Putamen (tissue), 1 donor: ENCODE measurements around the gene SLC39A9.
"Not testable (repeated sequence)": the region's sequence is repeated elsewhere in the genome, so short reads cannot be mapped to it uniquely, and the experiment has no call there.

Source experiments
- DNase-seq: peaks from one replicate; pipeline ENCODE4 v3.0.0-alpha.2; 2016; ENCODE audit warnings: low spot score

SLC39A9 gene

GRCh38 chr14:69368381-69368780 lies 30.1 kb upstream of the SLC39A9 start:
- no peak for DNase-seq

GRCh38 chr14:69370061-69370460 lies 28.4 kb upstream of the SLC39A9 start:
- no peak for DNase-seq

GRCh38 chr14:69372146-69372545 lies 26.3 kb upstream of the SLC39A9 start:
- DNase-seq = no peak

GRCh38 chr14:69373104-69373503 lies 25.4 kb upstream of the SLC39A9 start:
- DNase-seq = peak; percentile 25

GRCh38 chr14:69374235-69374634 lies 24.3 kb upstream of the SLC39A9 start:
- DNase-seq = no peak

- no peak for DNase-seq
These were observed 23.3 kb upstream of the SLC39A9 start for GRCh38 chr14:69375182-69375581.

- DNase-seq = no peak
These were observed 22.8 kb upstream of the SLC39A9 start for GRCh38 chr14:69375722-69376121.

GRCh38 chr14:69376439-69376838 lies 22.1 kb upstream of the SLC39A9 start:
- DNase-seq = no peak

GRCh38 chr14:69378274-69378673 lies 20.2 kb upstream of the SLC39A9 start:
- DNase-seq = no peak

- no peak for DNase-seq
These were observed 11.2 kb upstream of the SLC39A9 start for GRCh38 chr14:69387311-69387710.

GRCh38 chr14:69391400-69391799 lies 7.1 kb upstream of the SLC39A9 start:
- DNase-seq = not testable (repeated sequence)

GRCh38 chr14:69392481-69392880 lies 6.0 kb upstream of the SLC39A9 start:
- DNase-seq = no peak

GRCh38 chr14:69395929-69396328 lies 2.6 kb upstream of the SLC39A9 start:
- no peak for DNase-seq

GRCh38 chr14:69398818-69399210 lies 322 bp downstream of the SLC39A9 start:
- DNase-seq = peak; percentile 1

GRCh38 chr14:69399750-69400149 lies 1.3 kb downstream of the SLC39A9 start:
- no peak for DNase-seq

- no peak for DNase-seq
These were observed 1.7 kb downstream of the SLC39A9 start for GRCh38 chr14:69400154-69400553.

GRCh38 chr14:69401841-69402240 lies 3.3 kb downstream of the SLC39A9 start:
- no peak for DNase-seq

GRCh38 chr14:69404478-69404877 lies 6.0 kb downstream of the SLC39A9 start:
- no peak for DNase-seq

GRCh38 chr14:69404883-69405282 lies 6.4 kb downstream of the SLC39A9 start:
- no peak for DNase-seq

- DNase-seq = no peak
These were observed 7.3 kb downstream of the SLC39A9 start for GRCh38 chr14:69405762-69406161.

- no peak for DNase-seq
These were observed 10.0 kb downstream of the SLC39A9 start for GRCh38 chr14:69408331-69408960.

GRCh38 chr14:69413483-69413882 lies 15.0 kb downstream of the SLC39A9 start:
- no peak for DNase-seq

GRCh38 chr14:69416087-69416486 lies 17.6 kb downstream of the SLC39A9 start:
- not testable (repeated sequence) for DNase-seq

GRCh38 chr14:69423279-69423678 lies 24.8 kb downstream of the SLC39A9 start:
- DNase-seq = no peak
